Islet precursor cell (in vitro differentiated cells): ENCODE measurements around the gene SYNPO.

Source experiments
- DNase-seq: peaks from one replicate; pipeline ENCODE4 v3.0.0-alpha.2; 2018

Gene SYNPO

GRCh38 chr5:150625831-150626746 is 14.4 kb upstream of the SYNPO start:
- DNase-seq, result no peak

GRCh38 chr5:150626853-150627276 is 13.6 kb upstream of the SYNPO start:
- DNase-seq, result no peak

- DNase-seq, result peak; percentile 71
Observed at GRCh38 chr5:150627731-150628545, 12.5 kb upstream of the SYNPO start.

- peak; percentile 79 for DNase-seq
Observed at GRCh38 chr5:150628936-150629485, 11.4 kb upstream of the SYNPO start.

GRCh38 chr5:150630016-150630415 is 10.4 kb upstream of the SYNPO start:
- no peak for DNase-seq

GRCh38 chr5:150630461-150631325 is 9.8 kb upstream of the SYNPO start:
- no peak for DNase-seq

GRCh38 chr5:150631326-150631701 is 9.1 kb upstream of the SYNPO start:
- DNase-seq, result no peak

GRCh38 chr5:150632305-150633160 is 7.9 kb upstream of the SYNPO start:
- DNase-seq, result no peak

GRCh38 chr5:150633429-150633828 is 7.0 kb upstream of the SYNPO start:
- no peak for DNase-seq

GRCh38 chr5:150636391-150637244 is 3.8 kb upstream of the SYNPO start:
- DNase-seq, result peak; percentile 73

GRCh38 chr5:150637245-150638052 is 3.0 kb upstream of the SYNPO start:
- peak; percentile 91 for DNase-seq

- DNase-seq, result no peak
Observed at GRCh38 chr5:150638053-150638444, 2.4 kb upstream of the SYNPO start.

GRCh38 chr5:150638488-150639376 is 1.7 kb upstream of the SYNPO start:
- no peak for DNase-seq

GRCh38 chr5:150639377-150639692 is 1.1 kb upstream of the SYNPO start:
- no peak for DNase-seq

GRCh38 chr5:150639751-150640150 is 709 bp upstream of the SYNPO start:
- DNase-seq, result no peak

GRCh38 chr5:150641006-150641570 is 628 bp downstream of the SYNPO start:
- DNase-seq, result peak; percentile 78

GRCh38 chr5:150641824-150642566 is 1.5 kb downstream of the SYNPO start:
- DNase-seq, result no peak

- peak; percentile 94 for DNase-seq
Observed at GRCh38 chr5:150642567-150642927, 2.1 kb downstream of the SYNPO start.
